ENCODE results near the gene ZNF397.

The ZNF397 gene

GRCh38 chr18:35303610-35304009 lies 62.8 kb downstream of the ZNF397 start:
- DNase-seq, result no peak

- no peak for DNase-seq
Measured at GRCh38 chr18:35306588-35307250, 65.9 kb downstream of the ZNF397 start.

All from activated effector memory CD4-positive, alpha-beta T cell treated with Interleukin-2 at 50 U/mL for 16 hours (primary cell).